ENCODE data around the gene MTERF2.

DNA sequence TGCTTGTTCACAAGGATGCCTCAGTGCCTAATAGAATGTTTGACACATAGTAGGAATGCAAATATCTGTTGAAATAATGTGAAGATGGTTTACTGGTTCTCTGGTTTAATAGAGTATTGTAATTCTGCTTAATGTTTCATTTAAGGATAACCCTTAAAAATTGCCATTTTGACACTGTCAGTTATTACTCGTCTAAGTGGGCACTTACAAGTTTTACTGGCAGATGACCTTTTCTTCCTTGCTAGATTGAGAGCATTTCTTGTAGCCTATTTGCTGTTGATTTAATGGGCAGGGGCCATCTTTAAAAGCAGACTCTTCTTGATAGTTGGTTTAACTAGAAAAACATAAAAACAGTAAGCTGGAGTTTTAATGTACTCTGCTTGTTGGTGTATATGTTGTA, 29.4 kb downstream of the MTERF2 start:
- no peak for TF ChIP-seq POLR2A (IDR thresholded peaks at IDR 0.05)
- TF ChIP-seq, protein P1, sequence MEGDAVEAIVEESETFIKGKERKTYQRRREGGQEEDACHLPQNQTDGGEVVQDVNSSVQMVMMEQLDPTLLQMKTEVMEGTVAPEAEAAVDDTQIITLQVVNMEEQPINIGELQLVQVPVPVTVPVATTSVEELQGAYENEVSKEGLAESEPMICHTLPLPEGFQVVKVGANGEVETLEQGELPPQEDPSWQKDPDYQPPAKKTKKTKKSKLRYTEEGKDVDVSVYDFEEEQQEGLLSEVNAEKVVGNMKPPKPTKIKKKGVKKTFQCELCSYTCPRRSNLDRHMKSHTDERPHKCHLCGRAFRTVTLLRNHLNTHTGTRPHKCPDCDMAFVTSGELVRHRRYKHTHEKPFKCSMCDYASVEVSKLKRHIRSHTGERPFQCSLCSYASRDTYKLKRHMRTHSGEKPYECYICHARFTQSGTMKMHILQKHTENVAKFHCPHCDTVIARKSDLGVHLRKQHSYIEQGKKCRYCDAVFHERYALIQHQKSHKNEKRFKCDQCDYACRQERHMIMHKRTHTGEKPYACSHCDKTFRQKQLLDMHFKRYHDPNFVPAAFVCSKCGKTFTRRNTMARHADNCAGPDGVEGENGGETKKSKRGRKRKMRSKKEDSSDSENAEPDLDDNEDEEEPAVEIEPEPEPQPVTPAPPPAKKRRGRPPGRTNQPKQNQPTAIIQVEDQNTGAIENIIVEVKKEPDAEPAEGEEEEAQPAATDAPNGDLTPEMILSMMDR (IDR thresholded peaks at IDR 0.05): no peak
